Measurements from ENCODE around the gene DENND4B.
"Not testable (repeated sequence)": the region's sequence is repeated elsewhere in the genome, so short reads cannot be mapped to it uniquely, and the experiment has no call there.

Gene DENND4B

GRCh38 chr1:153990468-153991150, 44.1 kb upstream of the DENND4B start, which contains the start of gene RPS27:
TSS of gene RPS27 (plus strand) at chr1:153990762. CDS start at chr1:153990797, 35 bp downstream.
- TF ChIP-seq, protein P1, sequence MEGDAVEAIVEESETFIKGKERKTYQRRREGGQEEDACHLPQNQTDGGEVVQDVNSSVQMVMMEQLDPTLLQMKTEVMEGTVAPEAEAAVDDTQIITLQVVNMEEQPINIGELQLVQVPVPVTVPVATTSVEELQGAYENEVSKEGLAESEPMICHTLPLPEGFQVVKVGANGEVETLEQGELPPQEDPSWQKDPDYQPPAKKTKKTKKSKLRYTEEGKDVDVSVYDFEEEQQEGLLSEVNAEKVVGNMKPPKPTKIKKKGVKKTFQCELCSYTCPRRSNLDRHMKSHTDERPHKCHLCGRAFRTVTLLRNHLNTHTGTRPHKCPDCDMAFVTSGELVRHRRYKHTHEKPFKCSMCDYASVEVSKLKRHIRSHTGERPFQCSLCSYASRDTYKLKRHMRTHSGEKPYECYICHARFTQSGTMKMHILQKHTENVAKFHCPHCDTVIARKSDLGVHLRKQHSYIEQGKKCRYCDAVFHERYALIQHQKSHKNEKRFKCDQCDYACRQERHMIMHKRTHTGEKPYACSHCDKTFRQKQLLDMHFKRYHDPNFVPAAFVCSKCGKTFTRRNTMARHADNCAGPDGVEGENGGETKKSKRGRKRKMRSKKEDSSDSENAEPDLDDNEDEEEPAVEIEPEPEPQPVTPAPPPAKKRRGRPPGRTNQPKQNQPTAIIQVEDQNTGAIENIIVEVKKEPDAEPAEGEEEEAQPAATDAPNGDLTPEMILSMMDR (IDR thresholded peaks at IDR 0.05; ENCODE audit: low read depth, low read length), result no peak
- H3K4me3 ChIP-seq (replicated peaks in 1 of 2; ENCODE audit: low read depth in 2 of 2, low read length in 2 of 2), result peak within 1 kb of the TSS; percentile 79 to 93
- peak; percentile 99 for DNase-seq (ENCODE audit: low read depth in 2 of 2)

- TF ChIP-seq, protein P1 (IDR thresholded peaks at IDR 0.05; ENCODE audit: low read depth, low read length), result no peak
- no peak for DNase-seq (ENCODE audit: low read depth in 2 of 2)
These were observed 41.1 kb upstream of the DENND4B start for GRCh38 chr1:153987621-153988020.

DNA sequence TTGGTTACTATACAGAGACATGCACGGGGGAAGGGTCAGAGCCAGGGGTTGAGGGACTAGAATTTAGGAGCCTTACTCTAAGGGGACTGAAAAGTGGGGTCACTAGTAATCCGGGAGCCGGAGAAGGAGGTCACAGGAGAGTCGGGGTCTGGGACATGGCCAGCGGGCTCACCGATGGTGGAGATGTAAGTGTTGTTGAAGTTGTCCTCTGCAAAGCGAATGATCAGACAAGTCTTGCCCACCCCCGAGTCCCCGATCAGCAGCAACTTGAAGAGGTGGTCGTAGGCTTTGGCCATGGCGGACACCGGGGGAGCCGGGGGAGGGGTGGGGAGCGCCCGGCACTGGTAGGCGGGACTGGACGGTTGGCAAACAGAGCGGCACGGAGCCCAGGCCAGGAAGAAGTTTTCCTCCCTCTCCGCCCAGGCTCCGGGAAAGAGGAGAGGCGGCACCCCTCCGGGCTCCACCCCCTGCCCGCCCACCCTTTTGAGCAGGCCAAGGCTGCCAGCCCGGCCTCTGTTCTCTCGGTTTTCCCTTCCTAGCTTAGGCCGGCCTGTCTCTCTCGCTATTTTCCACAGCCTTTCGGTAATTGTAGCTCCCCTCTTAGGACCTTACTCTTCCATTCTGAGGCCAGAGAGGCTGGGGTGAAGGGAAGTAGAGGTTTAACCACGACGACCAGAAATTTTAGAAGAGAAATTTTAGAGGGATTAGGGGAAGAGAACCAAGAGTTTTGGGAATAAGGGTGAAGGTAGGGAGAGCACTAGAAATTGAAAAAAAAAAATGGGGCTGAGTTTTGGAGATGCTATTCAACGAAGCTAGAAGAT, 39.6 kb upstream of the DENND4B start, which contains the start of gene RAB13:
Gene RAB13 (minus strand): TSS at position 399 of the 821 bp plus-strand sequence. CDS start 103 bp downstream, at position 296.
- TF ChIP-seq, protein P1 (IDR thresholded peaks at IDR 0.05; ENCODE audit: low read depth, low read length), result no peak
- DNase-seq (ENCODE audit: low read depth in 2 of 2), result peak; percentile 87 to 92
- H3K4me3 ChIP-seq (replicated peaks in 1 of 2; ENCODE audit: low read depth in 2 of 2, low read length in 2 of 2), result peak within 1 kb of the TSS; percentile 72 to 89

More at GRCh38 chr1:153987621-153988020, 41.1 kb upstream of the DENND4B start:
- H3K4me3 ChIP-seq (replicated peaks in 1 of 2; ENCODE audit: low read depth in 2 of 2, low read length in 2 of 2), result no peak overlapping the region

DNA sequence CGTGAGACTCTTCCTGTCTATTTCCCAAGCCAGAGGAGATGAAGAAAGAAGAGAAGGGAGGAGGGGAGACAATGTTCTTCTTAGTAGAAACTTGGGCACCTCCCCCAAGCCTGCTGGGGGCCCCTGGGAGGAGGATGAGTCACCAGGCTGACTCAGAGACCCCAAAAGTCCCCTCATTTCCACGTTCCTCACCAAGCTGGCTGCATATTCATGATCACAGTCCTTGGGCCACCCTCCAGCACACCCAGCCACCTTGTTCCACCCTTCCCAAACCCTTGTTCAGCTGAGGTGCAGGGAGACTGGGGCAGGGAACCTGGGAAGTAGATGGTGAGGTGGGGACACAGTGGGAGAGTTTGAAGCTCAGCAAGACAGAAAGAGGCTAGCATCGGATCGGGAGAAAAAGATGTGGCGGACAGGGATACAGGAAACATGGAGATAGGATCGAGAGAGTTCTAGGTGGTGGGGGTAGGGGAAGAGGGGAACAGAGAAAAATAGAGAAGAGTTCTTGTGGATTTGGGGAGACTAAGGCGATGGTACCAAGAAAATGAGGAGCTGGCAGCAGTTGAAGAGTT, 38.9 kb upstream of the DENND4B start:
- peak overlapping the region; percentile 72 to 89 for H3K4me3 ChIP-seq (replicated peaks in 1 of 2; ENCODE audit: low read depth in 2 of 2, low read length in 2 of 2)
- peak; percentile 80 to 93 for DNase-seq (ENCODE audit: low read depth in 2 of 2)
- TF ChIP-seq, protein P1 (IDR thresholded peaks at IDR 0.05; ENCODE audit: low read depth, low read length), result no peak

DNA sequence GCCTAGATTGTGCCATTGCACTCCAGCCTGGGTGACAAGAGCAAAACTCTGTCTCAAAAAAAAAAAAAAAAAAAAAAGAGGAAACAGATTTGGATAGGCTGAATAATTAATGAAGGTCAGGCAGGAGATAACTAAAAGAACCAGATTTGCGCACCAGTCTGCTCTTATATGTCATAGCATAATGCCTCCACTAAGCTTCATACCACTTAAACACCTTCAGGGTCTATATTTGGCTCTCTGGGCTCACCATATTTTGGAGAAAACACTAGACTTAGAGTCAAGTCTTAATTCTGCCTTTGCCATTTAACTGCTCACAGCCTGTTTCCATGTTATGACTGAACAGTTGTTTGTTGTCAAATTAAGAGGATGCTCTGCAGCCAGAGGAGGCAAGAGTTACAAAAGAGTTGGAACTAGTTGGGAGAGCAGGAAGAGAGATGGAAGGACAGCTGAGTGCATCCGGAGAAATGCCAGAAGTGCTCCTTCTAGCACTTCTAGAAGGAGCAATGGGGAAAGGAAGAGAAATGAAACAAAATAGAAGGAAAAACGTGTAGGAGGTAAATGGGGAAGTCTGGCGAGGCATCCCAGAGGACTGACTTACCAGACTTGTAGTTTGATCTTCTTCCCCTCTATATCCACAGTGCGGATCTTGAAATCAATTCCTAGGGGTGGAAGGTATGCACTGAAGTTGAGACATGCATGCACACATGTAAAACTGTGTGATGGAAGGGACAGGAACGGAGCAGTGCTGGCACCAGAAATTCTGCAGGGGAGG, 37.8 kb upstream of the DENND4B start:
- TF ChIP-seq, protein P1 (IDR thresholded peaks at IDR 0.05; ENCODE audit: low read depth, low read length), result no peak
- DNase-seq (ENCODE audit: low read depth in 2 of 2), result peak in 1 of 2 donors; percentile 34
- peak overlapping the region; percentile 72 to 89 for H3K4me3 ChIP-seq (replicated peaks in 1 of 2; ENCODE audit: low read depth in 2 of 2, low read length in 2 of 2)

DNA sequence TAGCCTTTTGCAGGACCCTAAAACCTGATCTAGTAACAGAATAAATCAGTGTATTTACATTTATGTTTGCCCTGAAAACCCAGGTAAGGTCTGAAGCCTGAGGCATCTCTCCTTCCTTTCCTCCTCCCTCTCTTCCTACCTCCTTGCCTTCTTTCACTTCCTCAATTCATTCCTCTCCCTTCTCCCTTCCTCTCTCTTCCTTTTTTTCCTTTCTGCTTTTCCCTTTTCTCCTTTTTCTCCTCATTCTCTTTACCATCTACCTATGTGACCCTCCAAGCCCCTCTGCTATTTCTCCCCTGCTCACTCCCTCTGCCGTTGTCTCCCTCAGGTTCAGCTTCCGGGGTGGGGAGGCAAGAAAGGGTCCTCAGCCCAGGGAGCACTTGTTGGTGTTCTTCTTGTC, 35.2 kb upstream of the DENND4B start:
- not testable (repeated sequence) for DNase-seq (ENCODE audit: low read depth in 2 of 2); H3K4me3 ChIP-seq (replicated peaks in 1 of 2; ENCODE audit: low read depth in 2 of 2, low read length in 2 of 2)

- not testable (repeated sequence) for DNase-seq (ENCODE audit: low read depth in 2 of 2); H3K4me3 ChIP-seq (replicated peaks in 1 of 2; ENCODE audit: low read depth in 2 of 2, low read length in 2 of 2)
These were observed 32.6 kb upstream of the DENND4B start for GRCh38 chr1:153979091-153979490.
